ENCODE results near the gene OR2A14.

DNA sequence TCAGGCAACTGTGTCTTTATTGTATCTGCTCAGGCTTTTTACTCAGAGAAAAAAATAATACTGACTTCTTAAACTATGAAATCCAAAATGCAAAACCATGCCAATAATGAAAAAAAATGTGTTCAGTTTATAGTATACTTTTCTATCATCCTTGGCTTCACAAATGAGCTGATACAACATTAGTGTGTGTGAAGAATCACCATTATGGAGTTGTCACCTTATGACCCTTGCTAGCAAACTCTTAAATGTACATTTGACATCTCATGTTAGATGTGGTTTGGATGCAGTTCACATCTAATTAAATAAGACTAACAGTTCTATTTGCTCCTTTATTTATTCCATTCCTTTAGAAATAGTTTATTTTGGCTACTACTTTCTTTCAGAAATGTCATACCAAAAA lies 17.8 kb upstream of the OR2A14 start:
- TF ChIP-seq, protein P1, sequence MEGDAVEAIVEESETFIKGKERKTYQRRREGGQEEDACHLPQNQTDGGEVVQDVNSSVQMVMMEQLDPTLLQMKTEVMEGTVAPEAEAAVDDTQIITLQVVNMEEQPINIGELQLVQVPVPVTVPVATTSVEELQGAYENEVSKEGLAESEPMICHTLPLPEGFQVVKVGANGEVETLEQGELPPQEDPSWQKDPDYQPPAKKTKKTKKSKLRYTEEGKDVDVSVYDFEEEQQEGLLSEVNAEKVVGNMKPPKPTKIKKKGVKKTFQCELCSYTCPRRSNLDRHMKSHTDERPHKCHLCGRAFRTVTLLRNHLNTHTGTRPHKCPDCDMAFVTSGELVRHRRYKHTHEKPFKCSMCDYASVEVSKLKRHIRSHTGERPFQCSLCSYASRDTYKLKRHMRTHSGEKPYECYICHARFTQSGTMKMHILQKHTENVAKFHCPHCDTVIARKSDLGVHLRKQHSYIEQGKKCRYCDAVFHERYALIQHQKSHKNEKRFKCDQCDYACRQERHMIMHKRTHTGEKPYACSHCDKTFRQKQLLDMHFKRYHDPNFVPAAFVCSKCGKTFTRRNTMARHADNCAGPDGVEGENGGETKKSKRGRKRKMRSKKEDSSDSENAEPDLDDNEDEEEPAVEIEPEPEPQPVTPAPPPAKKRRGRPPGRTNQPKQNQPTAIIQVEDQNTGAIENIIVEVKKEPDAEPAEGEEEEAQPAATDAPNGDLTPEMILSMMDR (IDR thresholded peaks at IDR 0.05 in 2 of 3, conservative IDR thresholded peaks at IDR 0.05 in 1 of 3; ENCODE audit: control insufficient read depth in 2 of 3, extremely low read depth in 1 of 3, insufficient read depth in 1 of 3, low read depth in 3 of 3, low read length in 3 of 3): no peak
- TF ChIP-seq POLR2A (IDR thresholded peaks at IDR 0.05; ENCODE audit: low read depth, low read length) (no peak), BMI1 (IDR thresholded peaks at IDR 0.05; ENCODE audit: borderline replicate concordance) (no peak), KDM1A (IDR thresholded peaks at IDR 0.05; ENCODE audit: borderline replicate concordance) (no peak), CHD4 (IDR thresholded peaks at IDR 0.05) (no peak), NFYA (IDR thresholded peaks at IDR 0.05; ENCODE audit: borderline replicate concordance, low read depth, low read length) (no peak), RFX5 (IDR thresholded peaks at IDR 0.05; ENCODE audit: low read depth, low read length) (no peak), TARDBP (IDR thresholded peaks at IDR 0.05; ENCODE audit: borderline replicate concordance) (no peak), HDAC6 (IDR thresholded peaks at IDR 0.05; ENCODE audit: unreplicated experiment) (no peak), CBFB (IDR thresholded peaks at IDR 0.05; ENCODE audit: low read depth) (no peak)
- TF ChIP-seq, protein P2, sequence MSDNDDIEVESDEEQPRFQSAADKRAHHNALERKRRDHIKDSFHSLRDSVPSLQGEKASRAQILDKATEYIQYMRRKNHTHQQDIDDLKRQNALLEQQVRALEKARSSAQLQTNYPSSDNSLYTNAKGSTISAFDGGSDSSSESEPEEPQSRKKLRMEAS (IDR thresholded peaks at IDR 0.05; ENCODE audit: low read depth, low read length): no peak

Measured in GM12878 (cell line).